WTC11 (cell line): ENCODE data around the gene AGPS. TPM values are rescaled to one million over a fixed set of nuclear protein-coding genes. Genes with fewer than 3 reads are reported as not detected.

Experiments used
- ATAC-seq: fragments of 200-7000 bp; cut with Tn5 transposase; 2 replicates; pipeline ENCODE4 v1.10.0; 2021; ENCODE audit warnings: mild to moderate bottlenecking, moderate library complexity
- CTCF ChIA-PET: fragments of 300-600 bp; sonication (Branson Sonifier 250); formaldehyde crosslinking; loops from one replicate; lab custom pipeline; 2021; ENCODE audit warnings: antibody characterized with exemption; lab: Charles Lee
- POLR2A ChIA-PET: fragments of 350-600 bp; sonication (Branson Sonifier 250); formaldehyde crosslinking; loops from one replicate; lab custom pipeline; 2021; ENCODE audit warnings: antibody characterized with exemption; lab: Charles Lee
- DNase-seq: peaks from one replicate; pipeline ENCODE4 v3.0.0; 2021; ENCODE audit warnings: low spot score
- H3K27ac Mint-ChIP-seq: 2 replicates; pipeline ENCODE4 v1.8.0; 2021; ENCODE audit warnings: mixed read lengths
- H3K27me3 Mint-ChIP-seq: 2 replicates; pipeline ENCODE4 v1.8.0; 2021; ENCODE audit warnings: low read depth, mild to moderate bottlenecking, moderate library complexity, mixed read lengths
- H3K36me3 Mint-ChIP-seq: 2 replicates; pipeline ENCODE4 v1.8.0; 2021; ENCODE audit warnings: mixed read lengths
- H3K4me1 Mint-ChIP-seq: 2 replicates; pipeline ENCODE4 v1.8.0; 2022; ENCODE audit warnings: mixed read lengths
- H3K4me3 Mint-ChIP-seq: 2 replicates; pipeline ENCODE4 v1.8.0; 2021; ENCODE audit warnings: mild to moderate bottlenecking, moderate library complexity, mixed read lengths
- H3K9me3 Mint-ChIP-seq: 2 replicates; pipeline ENCODE4 v1.8.0; 2021; ENCODE audit warnings: mixed read lengths
- CREB1 ChIP-seq: sonication (generic); formaldehyde crosslinking; IDR thresholded peaks from 2 replicates; pipeline ENCODE4 v1.8.0; 2023; ENCODE audit warnings: mild to moderate bottlenecking, missing genetic modification reagents
- CREM ChIP-seq: sonication (generic); formaldehyde crosslinking; IDR thresholded peaks from 2 replicates; pipeline ENCODE4 v1.8.1; 2022; ENCODE audit warnings: mild to moderate bottlenecking, missing genetic modification reagents, moderate library complexity
- E2F1 ChIP-seq: sonication (generic); formaldehyde crosslinking; IDR thresholded peaks from 2 replicates; pipeline ENCODE4 v1.8.0; 2022; ENCODE audit warnings: mild to moderate bottlenecking, missing genetic modification reagents
- ERG ChIP-seq: fragments of 250-450 bp; sonication (Bioruptor Pico); IDR thresholded peaks from 2 replicates; pipeline ENCODE4 v1.8.0; 2021; ENCODE audit warnings: mild to moderate bottlenecking
- FOXP1 ChIP-seq: sonication (generic); formaldehyde crosslinking; IDR thresholded peaks from 2 replicates; pipeline ENCODE4 v1.8.0; 2022; ENCODE audit warnings: missing genetic modification reagents, mild to moderate bottlenecking, moderate library complexity, borderline replicate concordance
- GRHL2 ChIP-seq: fragments of 250-450 bp; sonication (Bioruptor Pico); IDR thresholded peaks from 2 replicates; pipeline ENCODE4 v1.8.0; 2022; ENCODE audit warnings: mild to moderate bottlenecking, moderate library complexity; ENCODE audit not compliant: insufficient replicate concordance, severe bottlenecking
- HMGA2 ChIP-seq: fragments of 250-450 bp; sonication (Bioruptor Pico); IDR thresholded peaks from 2 replicates; pipeline ENCODE4 v1.4.0; 2021; ENCODE audit warnings: mild to moderate bottlenecking, moderate library complexity
- MYBL2 ChIP-seq: sonication (generic); formaldehyde crosslinking; IDR thresholded peaks from 2 replicates; pipeline ENCODE4 v1.8.1; 2023; ENCODE audit warnings: mild to moderate bottlenecking, moderate library complexity, missing genetic modification reagents
- NFE2L1 ChIP-seq: sonication (generic); formaldehyde crosslinking; IDR thresholded peaks from 2 replicates; pipeline ENCODE4 v1.8.1; 2023; ENCODE audit warnings: missing genetic modification reagents
- NR2C2 ChIP-seq: sonication (generic); formaldehyde crosslinking; IDR thresholded peaks from 2 replicates; pipeline ENCODE4 v1.8.0; 2022; ENCODE audit warnings: mild to moderate bottlenecking, missing genetic modification reagents
- NR3C1 ChIP-seq: sonication (generic); formaldehyde crosslinking; conservative IDR thresholded peaks from 2 replicates; pipeline ENCODE4 v1.8.1; 2023; ENCODE audit warnings: low read depth, mild to moderate bottlenecking, missing genetic modification reagents
- SMAD3 ChIP-seq: sonication (generic); formaldehyde crosslinking; IDR thresholded peaks from 2 replicates; pipeline ENCODE4 v1.8.0; 2022; ENCODE audit warnings: missing genetic modification reagents, mild to moderate bottlenecking, borderline replicate concordance
- TCF7 ChIP-seq: sonication (generic); formaldehyde crosslinking; IDR thresholded peaks from 2 replicates; pipeline ENCODE4 v1.8.0; 2022; ENCODE audit warnings: mild to moderate bottlenecking, low read depth, missing genetic modification reagents, moderate library complexity
- total RNA-seq: library from RNA; stranded (reverse); gene quantifications from 3 replicates; pipeline ENCODE4 v1.2.3, GENCODE V29; 2021
- TF ChIP-seq, protein P1 (sequence below): sonication (generic); formaldehyde crosslinking; IDR thresholded peaks from 2 replicates; pipeline ENCODE4 v1.8.1; 2023; ENCODE audit warnings: mild to moderate bottlenecking, missing genetic modification reagents, borderline replicate concordance
- TF ChIP-seq, protein P2 (sequence below): sonication (generic); formaldehyde crosslinking; IDR thresholded peaks from 2 replicates; pipeline ENCODE4 v1.8.1; 2022; ENCODE audit warnings: low read depth, mild to moderate bottlenecking, moderate library complexity, missing genetic modification reagents, borderline replicate concordance
- TF ChIP-seq, protein P3 (sequence below): sonication (generic); formaldehyde crosslinking; IDR thresholded peaks from 2 replicates; pipeline ENCODE4 v1.8.0; 2022; ENCODE audit warnings: missing genetic modification reagents
- TF ChIP-seq, protein P4 (sequence below): sonication (generic); formaldehyde crosslinking; IDR thresholded peaks from 2 replicates; pipeline ENCODE4 v1.8.0; 2022; ENCODE audit warnings: mild to moderate bottlenecking, missing genetic modification reagents

The AGPS gene
- total RNA-seq, 1 experiment from 2014 or later: 60.8 TPM

DNA sequence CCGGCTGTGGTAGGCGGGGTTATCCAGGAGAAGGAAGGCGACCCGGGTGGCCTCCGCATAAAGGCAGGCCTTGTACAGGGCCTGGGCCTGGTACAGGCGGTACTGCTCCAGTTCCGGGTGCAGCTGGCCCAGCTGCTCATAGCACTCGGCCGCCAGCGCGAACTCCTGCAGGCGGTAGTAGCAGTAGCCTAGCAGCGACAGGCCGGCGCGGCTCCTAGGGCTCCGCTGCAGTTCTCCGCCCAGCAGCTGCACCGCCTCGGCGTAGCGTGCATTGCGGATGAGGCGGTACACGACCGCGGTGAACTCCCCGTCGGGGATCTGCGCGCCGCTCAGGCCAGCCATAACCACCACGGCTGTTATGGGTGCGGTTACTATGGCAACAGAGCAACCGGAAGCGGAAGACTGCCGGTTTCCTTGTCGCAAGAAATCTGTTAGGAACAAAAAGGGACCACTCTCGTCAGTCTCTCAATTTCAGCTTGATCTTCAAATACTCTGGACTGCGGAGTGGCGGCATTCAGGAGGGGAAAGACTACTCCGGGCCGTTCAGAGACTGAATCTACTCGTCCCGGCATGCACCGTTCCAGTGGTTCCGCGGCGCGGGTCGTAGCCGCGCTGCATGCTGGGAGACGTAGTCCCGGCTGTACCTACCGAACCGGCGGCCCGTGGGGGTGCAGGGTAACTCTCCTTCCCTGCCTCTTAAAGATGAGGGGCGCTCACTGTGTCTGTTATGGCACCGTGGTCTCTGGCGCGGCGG is 160.0 kb downstream of the AGPS start (continued):
- TF ChIP-seq, protein P1, sequence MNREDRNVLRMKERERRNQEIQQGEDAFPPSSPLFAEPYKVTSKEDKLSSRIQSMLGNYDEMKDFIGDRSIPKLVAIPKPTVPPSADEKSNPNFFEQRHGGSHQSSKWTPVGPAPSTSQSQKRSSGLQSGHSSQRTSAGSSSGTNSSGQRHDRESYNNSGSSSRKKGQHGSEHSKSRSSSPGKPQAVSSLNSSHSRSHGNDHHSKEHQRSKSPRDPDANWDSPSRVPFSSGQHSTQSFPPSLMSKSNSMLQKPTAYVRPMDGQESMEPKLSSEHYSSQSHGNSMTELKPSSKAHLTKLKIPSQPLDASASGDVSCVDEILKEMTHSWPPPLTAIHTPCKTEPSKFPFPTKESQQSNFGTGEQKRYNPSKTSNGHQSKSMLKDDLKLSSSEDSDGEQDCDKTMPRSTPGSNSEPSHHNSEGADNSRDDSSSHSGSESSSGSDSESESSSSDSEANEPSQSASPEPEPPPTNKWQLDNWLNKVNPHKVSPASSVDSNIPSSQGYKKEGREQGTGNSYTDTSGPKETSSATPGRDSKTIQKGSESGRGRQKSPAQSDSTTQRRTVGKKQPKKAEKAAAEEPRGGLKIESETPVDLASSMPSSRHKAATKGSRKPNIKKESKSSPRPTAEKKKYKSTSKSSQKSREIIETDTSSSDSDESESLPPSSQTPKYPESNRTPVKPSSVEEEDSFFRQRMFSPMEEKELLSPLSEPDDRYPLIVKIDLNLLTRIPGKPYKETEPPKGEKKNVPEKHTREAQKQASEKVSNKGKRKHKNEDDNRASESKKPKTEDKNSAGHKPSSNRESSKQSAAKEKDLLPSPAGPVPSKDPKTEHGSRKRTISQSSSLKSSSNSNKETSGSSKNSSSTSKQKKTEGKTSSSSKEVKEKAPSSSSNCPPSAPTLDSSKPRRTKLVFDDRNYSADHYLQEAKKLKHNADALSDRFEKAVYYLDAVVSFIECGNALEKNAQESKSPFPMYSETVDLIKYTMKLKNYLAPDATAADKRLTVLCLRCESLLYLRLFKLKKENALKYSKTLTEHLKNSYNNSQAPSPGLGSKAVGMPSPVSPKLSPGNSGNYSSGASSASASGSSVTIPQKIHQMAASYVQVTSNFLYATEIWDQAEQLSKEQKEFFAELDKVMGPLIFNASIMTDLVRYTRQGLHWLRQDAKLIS (CRISPR knock-in tag): no peak
- TF ChIP-seq MYBL2 (CRISPR knock-in tag) (no peak), SMAD3 (CRISPR knock-in tag) (no peak), E2F1 (CRISPR knock-in tag) (no peak), CREM (no peak), HMGA2 (CRISPR knock-in tag) (no peak), GRHL2 (CRISPR knock-in tag) (no peak)
- TF ChIP-seq, protein P2, sequence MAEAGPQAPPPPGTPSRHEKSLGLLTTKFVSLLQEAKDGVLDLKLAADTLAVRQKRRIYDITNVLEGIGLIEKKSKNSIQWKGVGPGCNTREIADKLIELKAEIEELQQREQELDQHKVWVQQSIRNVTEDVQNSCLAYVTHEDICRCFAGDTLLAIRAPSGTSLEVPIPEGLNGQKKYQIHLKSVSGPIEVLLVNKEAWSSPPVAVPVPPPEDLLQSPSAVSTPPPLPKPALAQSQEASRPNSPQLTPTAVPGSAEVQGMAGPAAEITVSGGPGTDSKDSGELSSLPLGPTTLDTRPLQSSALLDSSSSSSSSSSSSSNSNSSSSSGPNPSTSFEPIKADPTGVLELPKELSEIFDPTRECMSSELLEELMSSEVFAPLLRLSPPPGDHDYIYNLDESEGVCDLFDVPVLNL (CRISPR knock-in tag): no peak

- ATAC-seq (no peak), DNase-seq (no peak)
- ChIA-PET CTCF (no interaction called here), POLR2A (interaction anchor here (0.5 kb wide), 1 partner anchor 166 kb away, joined by 3 read pairs; no protein-coding TSS in a partner anchor)
- peak overlapping the region; percentile 99 for H3K27ac Mint-ChIP-seq
- H3K9me3 Mint-ChIP-seq: peaks cover 13% of the 10 kb centered on the region
- peak overlapping the region; percentile 95 for H3K4me3 Mint-ChIP-seq
- H3K36me3 Mint-ChIP-seq: peaks cover 10% of the 10 kb centered on the region; the same call in 1 of the 2 replicates
- TF ChIP-seq NR3C1 (CRISPR knock-in tag): no peak
- TF ChIP-seq ERG: no peak
- TF ChIP-seq NR2C2 (CRISPR knock-in tag): no peak
- no peak for TF ChIP-seq NFE2L1 (CRISPR knock-in tag)
- no peak for TF ChIP-seq FOXP1 (CRISPR knock-in tag)
- TF ChIP-seq TCF7: no peak
- TF ChIP-seq, protein P3, sequence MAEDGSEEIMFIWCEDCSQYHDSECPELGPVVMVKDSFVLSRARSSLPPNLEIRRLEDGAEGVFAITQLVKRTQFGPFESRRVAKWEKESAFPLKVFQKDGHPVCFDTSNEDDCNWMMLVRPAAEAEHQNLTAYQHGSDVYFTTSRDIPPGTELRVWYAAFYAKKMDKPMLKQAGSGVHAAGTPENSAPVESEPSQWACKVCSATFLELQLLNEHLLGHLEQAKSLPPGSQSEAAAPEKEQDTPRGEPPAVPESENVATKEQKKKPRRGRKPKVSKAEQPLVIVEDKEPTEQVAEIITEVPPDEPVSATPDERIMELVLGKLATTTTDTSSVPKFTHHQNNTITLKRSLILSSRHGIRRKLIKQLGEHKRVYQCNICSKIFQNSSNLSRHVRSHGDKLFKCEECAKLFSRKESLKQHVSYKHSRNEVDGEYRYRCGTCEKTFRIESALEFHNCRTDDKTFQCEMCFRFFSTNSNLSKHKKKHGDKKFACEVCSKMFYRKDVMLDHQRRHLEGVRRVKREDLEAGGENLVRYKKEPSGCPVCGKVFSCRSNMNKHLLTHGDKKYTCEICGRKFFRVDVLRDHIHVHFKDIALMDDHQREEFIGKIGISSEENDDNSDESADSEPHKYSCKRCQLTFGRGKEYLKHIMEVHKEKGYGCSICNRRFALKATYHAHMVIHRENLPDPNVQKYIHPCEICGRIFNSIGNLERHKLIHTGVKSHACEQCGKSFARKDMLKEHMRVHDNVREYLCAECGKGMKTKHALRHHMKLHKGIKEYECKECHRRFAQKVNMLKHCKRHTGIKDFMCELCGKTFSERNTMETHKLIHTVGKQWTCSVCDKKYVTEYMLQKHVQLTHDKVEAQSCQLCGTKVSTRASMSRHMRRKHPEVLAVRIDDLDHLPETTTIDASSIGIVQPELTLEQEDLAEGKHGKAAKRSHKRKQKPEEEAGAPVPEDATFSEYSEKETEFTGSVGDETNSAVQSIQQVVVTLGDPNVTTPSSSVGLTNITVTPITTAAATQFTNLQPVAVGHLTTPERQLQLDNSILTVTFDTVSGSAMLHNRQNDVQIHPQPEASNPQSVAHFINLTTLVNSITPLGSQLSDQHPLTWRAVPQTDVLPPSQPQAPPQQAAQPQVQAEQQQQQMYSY (CRISPR knock-in tag): no peak
- TF ChIP-seq, protein P4, sequence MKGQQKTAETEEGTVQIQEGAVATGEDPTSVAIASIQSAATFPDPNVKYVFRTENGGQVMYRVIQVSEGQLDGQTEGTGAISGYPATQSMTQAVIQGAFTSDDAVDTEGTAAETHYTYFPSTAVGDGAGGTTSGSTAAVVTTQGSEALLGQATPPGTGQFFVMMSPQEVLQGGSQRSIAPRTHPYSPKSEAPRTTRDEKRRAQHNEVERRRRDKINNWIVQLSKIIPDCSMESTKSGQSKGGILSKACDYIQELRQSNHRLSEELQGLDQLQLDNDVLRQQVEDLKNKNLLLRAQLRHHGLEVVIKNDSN (CRISPR knock-in tag): peak; percentile 17; the same call in 1 of the 2 replicates
- TF ChIP-seq CREB1: no peak
- H3K27me3 Mint-ChIP-seq: peaks cover 25% of the 10 kb centered on the region
- H3K4me1 Mint-ChIP-seq: no peaks in the 10 kb centered on the region; the same call in 1 of the 2 replicates
These were observed 160.8 kb downstream of the AGPS start for GRCh38 chr2:177553176-177553884.
